Esophagus squamous epithelium (tissue), 5 donors: ENCODE measurements around the gene TNK1. TPM values are rescaled to one million over a fixed set of nuclear protein-coding genes. Genes with fewer than 3 reads are reported as not detected.

Experiments
- DNase-seq: peaks from one replicate; lab custom pipeline; 2025; lab: John Stamatoyannopoulos, UW
- H3K27ac ChIP-seq, 4 donors: fragments of 200-600 bp; sonication (generic); one replicate each; pipeline ENCODE4 v1.5.1; 2016 to 2019; ENCODE audit warnings: mild to moderate bottlenecking in 1 of 4
- H3K27me3 ChIP-seq, 4 donors: fragments of 200-600 bp; sonication (generic); 1 replicate in 3 of 4; 2 replicates in 1 of 4; pipeline versions ENCODE4 v1.5.1 to v1.6.0; 2017 to 2021; ENCODE audit warnings: antibody characterized with exemption in 1 of 4
- H3K36me3 ChIP-seq, 3 donors: fragments of 200-600 bp; sonication (generic); one replicate each; pipeline ENCODE4 v1.5.1; 2016 to 2019
- H3K4me1 ChIP-seq, 3 donors: fragments of 200-600 bp; sonication (generic); one replicate each; pipeline ENCODE4 v1.5.1; 2017 to 2019
- H3K4me3 ChIP-seq, 4 donors: fragments of 200-600 bp; sonication (generic); 1 replicate in 3 of 4; 2 replicates in 1 of 4; pipeline ENCODE4 v1.5.1; 2016 to 2019; ENCODE audit warnings: mild to moderate bottlenecking in 2 of 4, moderate library complexity in 1 of 4
- H3K9me3 ChIP-seq, 3 donors: fragments of 200-600 bp; sonication (generic); one replicate each; pipeline ENCODE4 v1.5.1; 2016 to 2019
- POLR2A ChIP-seq, 4 donors: fragments of 450-650 bp; IDR thresholded peaks; one replicate each; pipeline ENCODE4 v1.6.1; 2017; ENCODE audit warnings: antibody characterized with exemption in 4 of 4, mild to moderate bottlenecking in 4 of 4, moderate library complexity in 3 of 4
- WGBS, 2 donors: methylation state at CpG; one replicate each; pipeline ENCODE4 v1.1.5; 2018; 5-methylcytosine and 5-hydroxymethylcytosine counted together
- intact Hi-C: fragments of 100-400 bp; cut with DNase I; formaldehyde crosslinking; loops from one replicate; pipeline ENCODE4 v1.15.0; 2022
- total RNA-seq, 4 donors: library from RNA; depleted of rRNA; stranded (reverse); fragments of >200 nt; gene quantifications; one replicate each; pipeline ENCODE4 v1.1.0, GENCODE V29; 2016
- TF ChIP-seq, protein P1 (sequence below), 6 experiments: fragments of 450-650 bp in 4 of 6; fragments of 200-600 bp in 2 of 6; sonication (generic) in 2 of 6; IDR thresholded peaks; one replicate each; pipeline ENCODE4 v1.5.1; 2016 to 2019; ENCODE audit warnings: antibody characterized with exemption in 6 of 6, mild to moderate bottlenecking in 4 of 6, moderate library complexity in 4 of 6
- donor health status: DM: yes; HTN: yes; CAD: no.

Gene TNK1
- total RNA-seq, 4 donors from 2014 or later, result 6.2 to 15.2 (median 9.9) TPM

DNA sequence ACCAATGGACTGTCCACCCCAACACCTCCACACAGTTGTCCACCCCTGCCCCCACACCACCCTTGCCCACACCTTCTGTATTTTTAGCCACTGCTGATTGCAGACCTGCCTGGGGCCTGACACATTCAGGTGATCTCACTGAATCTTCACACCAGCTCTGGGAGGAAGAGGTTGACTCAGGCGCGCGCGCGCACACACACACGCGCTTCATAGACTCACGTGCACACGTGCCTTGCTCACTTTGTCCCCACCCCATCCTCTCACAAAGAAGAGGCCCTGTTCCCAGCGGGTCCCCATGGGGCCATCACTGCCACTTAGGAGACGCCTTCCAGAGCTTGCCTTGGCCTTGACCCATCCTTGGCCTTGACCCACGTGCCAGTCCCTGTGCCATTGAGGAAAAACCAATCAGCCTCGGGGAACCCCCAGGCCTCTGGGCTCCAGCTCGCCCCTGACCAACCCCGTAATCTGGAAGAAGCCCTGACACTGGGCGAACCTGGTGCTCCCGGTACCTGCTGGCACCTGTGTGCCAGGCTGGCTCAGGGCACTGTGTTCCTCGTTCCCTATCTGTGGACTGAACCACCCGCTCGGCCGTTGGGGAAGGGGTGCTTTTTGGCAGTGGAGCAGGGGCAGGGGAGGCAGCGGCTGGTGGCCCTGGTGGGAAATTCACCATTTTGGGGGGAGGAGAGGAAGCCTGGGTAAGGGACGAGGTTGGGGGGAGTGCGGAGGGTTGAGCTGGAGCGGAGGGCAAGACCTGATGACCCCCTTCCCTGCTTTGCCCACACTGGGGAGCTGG is 29.9 kb downstream of the TNK1 start:
- no peak for TF ChIP-seq POLR2A (IDR thresholded peaks at IDR 0.05)
- TF ChIP-seq, protein P1, sequence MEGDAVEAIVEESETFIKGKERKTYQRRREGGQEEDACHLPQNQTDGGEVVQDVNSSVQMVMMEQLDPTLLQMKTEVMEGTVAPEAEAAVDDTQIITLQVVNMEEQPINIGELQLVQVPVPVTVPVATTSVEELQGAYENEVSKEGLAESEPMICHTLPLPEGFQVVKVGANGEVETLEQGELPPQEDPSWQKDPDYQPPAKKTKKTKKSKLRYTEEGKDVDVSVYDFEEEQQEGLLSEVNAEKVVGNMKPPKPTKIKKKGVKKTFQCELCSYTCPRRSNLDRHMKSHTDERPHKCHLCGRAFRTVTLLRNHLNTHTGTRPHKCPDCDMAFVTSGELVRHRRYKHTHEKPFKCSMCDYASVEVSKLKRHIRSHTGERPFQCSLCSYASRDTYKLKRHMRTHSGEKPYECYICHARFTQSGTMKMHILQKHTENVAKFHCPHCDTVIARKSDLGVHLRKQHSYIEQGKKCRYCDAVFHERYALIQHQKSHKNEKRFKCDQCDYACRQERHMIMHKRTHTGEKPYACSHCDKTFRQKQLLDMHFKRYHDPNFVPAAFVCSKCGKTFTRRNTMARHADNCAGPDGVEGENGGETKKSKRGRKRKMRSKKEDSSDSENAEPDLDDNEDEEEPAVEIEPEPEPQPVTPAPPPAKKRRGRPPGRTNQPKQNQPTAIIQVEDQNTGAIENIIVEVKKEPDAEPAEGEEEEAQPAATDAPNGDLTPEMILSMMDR (IDR thresholded peaks at IDR 0.05), result no peak
- H3K4me1 ChIP-seq, result peaks cover under 1 to 8% (median 5%) of the 10 kb centered on the region in 3 donors
- H3K4me3 ChIP-seq, result no peak overlapping the region
- 84 to 95% methylated on average over 12 to 18 of the region's 25 CpGs for WGBS, 2 donors
- H3K27me3 ChIP-seq, result no peaks in the 10 kb centered on the region
- intact Hi-C loops, result no loop called here
- H3K9me3 ChIP-seq, result no peaks in the 10 kb centered on the region
- no peak overlapping the region for H3K27ac ChIP-seq
- no peak for DNase-seq
- H3K36me3 ChIP-seq, result peaks cover 0 to 29% (median 0%) of the 10 kb centered on the region in 3 donors

DNA sequence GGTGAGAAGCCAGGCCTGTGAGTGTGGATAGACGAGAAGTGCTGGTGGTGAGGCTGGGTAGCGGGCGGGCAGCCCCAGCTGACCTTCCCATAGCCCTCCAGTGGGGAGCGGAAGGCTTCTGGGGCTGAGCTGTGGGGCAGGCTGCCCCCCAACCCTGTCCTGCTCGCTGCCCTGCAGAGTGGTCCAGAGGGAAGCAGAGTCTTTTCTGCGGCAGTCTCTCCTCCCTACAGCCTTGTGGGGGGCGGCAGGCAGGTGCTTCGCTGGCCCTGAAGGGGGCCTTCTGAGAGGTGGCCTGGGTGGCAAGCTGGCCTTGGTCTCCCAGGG is 30.5 kb downstream of the TNK1 start:
- intact Hi-C loops, result no loop called here
- TF ChIP-seq POLR2A (IDR thresholded peaks at IDR 0.05), result no peak
- TF ChIP-seq, protein P1 (IDR thresholded peaks at IDR 0.05), result no peak
- DNase-seq, result no peak
- peaks cover 0 to 2% (median 0%) of the 10 kb centered on the region in 3 donors for H3K4me1 ChIP-seq
- H3K36me3 ChIP-seq, result peaks cover 0 to 32% (median 0%) of the 10 kb centered on the region in 3 donors
- H3K27ac ChIP-seq, result no peak overlapping the region
- H3K27me3 ChIP-seq, result no peaks in the 10 kb centered on the region
- no peak overlapping the region for H3K4me3 ChIP-seq
- WGBS, 2 donors, result 96 to 99% methylated on average over 4 to 7 of the region's 8 CpGs
- H3K9me3 ChIP-seq, result no peaks in the 10 kb centered on the region

GRCh38 chr17:7413346-7413985 is 32.6 kb downstream of the TNK1 start:
- Histone ChIP-seq H3K36me3 (peaks cover 0 to 42% (median 0%) of the 10 kb centered on the region in 3 donors), H3K9me3 (no peaks in the 10 kb centered on the region), H3K4me3 (no peak overlapping the region), H3K4me1 (no peaks in the 10 kb centered on the region), H3K27me3 (no peaks in the 10 kb centered on the region), H3K27ac (no peak overlapping the region)
- intact Hi-C loops, result no loop called here
- TF ChIP-seq, protein P1 (IDR thresholded peaks at IDR 0.05), result no peak
- TF ChIP-seq POLR2A (IDR thresholded peaks at IDR 0.05), result no peak
- no peak for DNase-seq
- WGBS, 2 donors, result 67% methylated on average over 2 of the region's 6 CpGs; no CpG with 5 or more reads in 1 of the 2 donors

GRCh38 chr17:7414837-7415236 is 33.9 kb downstream of the TNK1 start:
- H3K36me3 ChIP-seq, result peaks cover 0 to 28% (median 0%) of the 10 kb centered on the region in 3 donors
- TF ChIP-seq POLR2A (IDR thresholded peaks at IDR 0.05), result no peak
- TF ChIP-seq, protein P1 (IDR thresholded peaks at IDR 0.05), result no peak
- intact Hi-C loops, result no loop called here
- no peak overlapping the region for H3K27ac ChIP-seq
- DNase-seq, result no peak
- H3K27me3 ChIP-seq, result no peaks in the 10 kb centered on the region
- no peaks in the 10 kb centered on the region for H3K4me1 ChIP-seq
- no peaks in the 10 kb centered on the region for H3K9me3 ChIP-seq
- H3K4me3 ChIP-seq, result no peak overlapping the region
- WGBS, 2 donors, result 93% methylated on average over 6 of the region's 14 CpGs; no CpG with 5 or more reads in 1 of the 2 donors

DNA sequence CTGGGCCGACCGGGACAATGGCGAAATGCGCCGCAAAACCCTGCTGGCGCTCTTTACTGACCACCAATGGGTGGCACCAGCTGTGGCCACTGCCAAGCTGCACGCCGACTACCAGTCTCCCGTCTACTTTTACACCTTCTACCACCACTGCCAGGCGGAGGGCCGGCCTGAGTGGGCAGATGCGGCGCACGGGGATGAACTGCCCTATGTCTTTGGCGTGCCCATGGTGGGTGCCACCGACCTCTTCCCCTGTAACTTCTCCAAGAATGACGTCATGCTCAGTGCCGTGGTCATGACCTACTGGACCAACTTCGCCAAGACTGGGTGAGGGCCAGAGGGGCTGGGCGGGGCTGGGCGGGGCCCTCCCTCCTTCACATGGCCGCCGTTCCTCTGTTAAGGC is 34.9 kb downstream of the TNK1 start:
- intact Hi-C loops, result no loop called here
- no peak overlapping the region for H3K27ac ChIP-seq
- H3K36me3 ChIP-seq, result peaks cover 0 to 22% (median 0%) of the 10 kb centered on the region in 3 donors
- H3K4me3 ChIP-seq, result no peak overlapping the region
- no peak for DNase-seq
- WGBS, 2 donors, result 74 to 88% methylated on average over 5 to 6 of the region's 23 CpGs
- TF ChIP-seq POLR2A (IDR thresholded peaks at IDR 0.05), result no peak
- TF ChIP-seq, protein P1 (IDR thresholded peaks at IDR 0.05), result no peak
- no peaks in the 10 kb centered on the region for H3K27me3 ChIP-seq
- H3K9me3 ChIP-seq, result no peaks in the 10 kb centered on the region
- H3K4me1 ChIP-seq, result no peaks in the 10 kb centered on the region
